NT2/D1 (cell line): Measurements from ENCODE around the gene DLK1.

Experiments
- YY1 ChIP-seq: IDR thresholded peaks from 2 replicates; pipeline ENCODE4 v1.6.1; 2011; ENCODE audit not compliant: insufficient read length, insufficient read depth
- ZNF274 ChIP-seq: IDR thresholded peaks from 2 replicates; pipeline ENCODE4 v1.6.1; 2011; ENCODE audit warnings: mild to moderate bottlenecking, low read depth, low read length

DNA sequence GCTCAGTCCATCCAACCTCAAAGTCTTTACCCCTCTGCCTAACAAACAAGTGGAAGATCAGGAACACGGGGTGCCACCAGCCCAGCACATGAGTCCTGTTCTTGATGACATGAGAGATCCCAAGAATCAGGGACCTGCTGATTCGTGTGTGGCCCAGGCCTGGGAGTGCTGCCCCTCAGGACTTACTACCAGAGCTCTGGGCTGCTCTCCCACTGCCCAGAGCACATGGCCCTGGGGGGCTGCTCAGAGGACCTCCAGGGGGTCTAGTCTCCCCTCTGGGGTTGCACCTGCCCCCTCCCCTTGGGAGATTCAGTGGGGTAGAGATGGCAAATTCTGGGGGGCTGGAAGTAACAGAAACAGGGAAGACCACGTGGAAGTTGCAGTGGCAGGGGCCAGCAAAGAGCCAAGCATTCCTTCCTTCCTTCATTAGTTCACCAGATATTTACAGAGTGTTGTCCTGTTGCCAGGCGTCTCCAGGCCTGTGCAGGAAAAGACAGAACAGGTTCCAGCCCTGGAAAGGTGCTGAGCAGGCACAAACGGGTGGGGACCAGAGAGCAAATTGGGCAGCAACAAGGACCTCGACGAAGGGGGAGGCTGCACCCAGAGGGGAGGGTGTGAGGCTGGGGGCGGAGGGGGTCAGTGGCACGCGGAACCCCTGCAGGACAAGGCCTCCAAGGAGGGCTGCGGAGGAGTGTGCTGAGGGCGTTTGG lies 54.1 kb downstream of the DLK1 start:
- TF ChIP-seq ZNF274 (no peak), YY1 (no peak)
